LNCaP clone FGC (cell line): Measurements from ENCODE around the gene CXXC5.

ENCODE experiments used
- DNase-seq: peaks from one replicate; pipeline ENCODE4 v3.0.0-alpha.2; 2011; ENCODE audit warnings: low read depth
- H3K4me3 ChIP-seq: 2 replicates; pipeline ENCODE4 v1.5.1; 2011; ENCODE audit warnings: mild to moderate bottlenecking, low read depth, low read length, control low read depth
- CTCF ChIP-seq: IDR thresholded peaks from 2 replicates; pipeline ENCODE4 v1.5.1; 2012; ENCODE audit warnings: mild to moderate bottlenecking; ENCODE audit not compliant: control insufficient read depth, insufficient read depth; ENCODE audit errors: extremely low read depth

Gene CXXC5

GRCh38 chr5:139666551-139666950, 18.4 kb downstream of the CXXC5 start:
- TF ChIP-seq CTCF, result no peak
- no peak for DNase-seq
- no peak overlapping the region for H3K4me3 ChIP-seq

GRCh38 chr5:139667001-139667729, 19.0 kb downstream of the CXXC5 start:
- TF ChIP-seq CTCF, result no peak
- no peak for DNase-seq
- no peak overlapping the region for H3K4me3 ChIP-seq

- no peak for DNase-seq
- no peak for TF ChIP-seq CTCF
- H3K4me3 ChIP-seq, result peak overlapping the region; percentile 41
These were observed 19.5 kb downstream of the CXXC5 start for GRCh38 chr5:139667730-139668063.

- DNase-seq, result no peak
- H3K4me3 ChIP-seq, result peak overlapping the region; percentile 41
- no peak for TF ChIP-seq CTCF
These were observed 20.1 kb downstream of the CXXC5 start for GRCh38 chr5:139668064-139668880.

GRCh38 chr5:139668924-139669661, 20.9 kb downstream of the CXXC5 start:
- no peak for TF ChIP-seq CTCF
- DNase-seq, result no peak
- H3K4me3 ChIP-seq, result no peak overlapping the region

- TF ChIP-seq CTCF, result no peak
- no peak overlapping the region for H3K4me3 ChIP-seq
- no peak for DNase-seq
These were observed 21.7 kb downstream of the CXXC5 start for GRCh38 chr5:139669662-139670368.
